Sigmoid colon (tissue), 7 donors: ENCODE measurements around the gene MAP4. TPM values are rescaled to one million over a fixed set of nuclear protein-coding genes. Genes with fewer than 3 reads are reported as not detected.

Experiments used
- DNase-seq: peaks from one replicate; pipeline ENCODE4 v3.0.0-alpha.2; 2019
- H3K27ac ChIP-seq, 4 donors: fragments of 200-600 bp; sonication (generic); one replicate each; pipeline ENCODE4 v1.5.1; 2016 to 2019; ENCODE audit warnings: mild to moderate bottlenecking in 1 of 4
- H3K27me3 ChIP-seq, 3 donors: fragments of 200-600 bp; sonication (generic); one replicate each; pipeline ENCODE4 v1.5.1; 2019; ENCODE audit warnings: mild to moderate bottlenecking in 1 of 3
- H3K36me3 ChIP-seq, 4 donors: fragments of 200-600 bp; sonication (generic); one replicate each; pipeline ENCODE4 v1.5.1; 2016 to 2019
- H3K4me1 ChIP-seq, 4 donors: fragments of 200-600 bp; sonication (generic); one replicate each; pipeline ENCODE4 v1.5.1; 2017 to 2019
- H3K4me3 ChIP-seq, 4 donors: fragments of 200-600 bp; sonication (generic); one replicate each; pipeline ENCODE4 v1.5.1; 2017 to 2019; ENCODE audit warnings: mild to moderate bottlenecking in 2 of 4, moderate library complexity in 1 of 4
- H3K9me3 ChIP-seq, 4 donors: fragments of 200-600 bp in 3 of 4; sonication (generic) in 3 of 4; one replicate each; pipeline versions ENCODE4 v1.5.1 to v1.6.1; 2013 to 2019
- EP300 ChIP-seq, 4 donors: sonication (generic); formaldehyde crosslinking; IDR thresholded peaks; one replicate each; pipeline ENCODE4 v1.6.1; 2017; ENCODE audit warnings: antibody characterized with exemption in 4 of 4
- POLR2A ChIP-seq, 2 donors: fragments of 450-650 bp; IDR thresholded peaks; one replicate each; pipeline ENCODE4 v1.6.1; 2016; ENCODE audit warnings: antibody characterized with exemption in 2 of 2, mild to moderate bottlenecking in 2 of 2, moderate library complexity in 2 of 2
- POLR2AphosphoS5 ChIP-seq, 4 donors: sonication (generic); formaldehyde crosslinking; IDR thresholded peaks; one replicate each; pipeline ENCODE4 v1.6.1; 2017; ENCODE audit warnings: antibody characterized with exemption in 4 of 4
- WGBS, 2 donors: extraction: QIAGEN DNeasy Blood & Tissue Kit; methylation state at CpG; one replicate each; pipeline ENCODE4 v1.1.7; 2013; 5-methylcytosine and 5-hydroxymethylcytosine counted together
- intact Hi-C: fragments of 100-400 bp; cut with DNase I; formaldehyde crosslinking; loops from one replicate; pipeline ENCODE4 v1.15.1; 2023
- polyA plus RNA-seq, 3 donors: library from polyadenylated mRNA; stranded (reverse); fragments of 200-250 nt; gene quantifications; one replicate each; pipeline ENCODE4 v1.2.3, GENCODE V29; 2013
- total RNA-seq, 4 donors: library from RNA; depleted of rRNA; stranded (reverse); fragments of >200 nt; gene quantifications; one replicate each; pipeline ENCODE4 v1.1.0, GENCODE V29; 2016
- TF ChIP-seq, protein P1 (sequence below), 4 experiments: fragments of 450-650 bp in 3 of 4; fragments of 200-600 bp in 1 of 4; IDR thresholded peaks; one replicate each; pipeline ENCODE4 v1.5.1; 2016 to 2019; ENCODE audit warnings: antibody characterized with exemption in 4 of 4, mild to moderate bottlenecking in 3 of 4, moderate library complexity in 2 of 4
- donor health status: healthy with polysubstance abuse.
- donor health status: Bipolar disorder and iron deficiency.
- donor health status: healthy.

MAP4 gene
- total and polyA plus RNA-seq, 7 donors: 41.2 to 266 (median 138) TPM

GRCh38 chr3:47950453-47951169, 65.6 kb downstream of the MAP4 start:
- H3K4me1 ChIP-seq: no peaks in the 10 kb centered on the region
- WGBS, 2 donors: 83 to 89% methylated on average over 5 of the region's 5 CpGs
- intact Hi-C loops: no loop called here

GRCh38 chr3:47949979-47950378, 66.2 kb downstream of the MAP4 start:
- intact Hi-C loops: no loop called here
- Histone ChIP-seq H3K9me3 (no peaks in the 10 kb centered on the region), H3K27me3 (no peaks in the 10 kb centered on the region), H3K27ac (no peak overlapping the region), H3K4me3 (no peak overlapping the region), H3K4me1 (no peaks in the 10 kb centered on the region), H3K36me3 (peaks cover 0 to 3% (median 0%) of the 10 kb centered on the region in 4 donors)
- DNase-seq: no peak
- WGBS, 2 donors: 95% methylated on average over 3 of the region's 3 CpGs
- TF ChIP-seq, protein P1, sequence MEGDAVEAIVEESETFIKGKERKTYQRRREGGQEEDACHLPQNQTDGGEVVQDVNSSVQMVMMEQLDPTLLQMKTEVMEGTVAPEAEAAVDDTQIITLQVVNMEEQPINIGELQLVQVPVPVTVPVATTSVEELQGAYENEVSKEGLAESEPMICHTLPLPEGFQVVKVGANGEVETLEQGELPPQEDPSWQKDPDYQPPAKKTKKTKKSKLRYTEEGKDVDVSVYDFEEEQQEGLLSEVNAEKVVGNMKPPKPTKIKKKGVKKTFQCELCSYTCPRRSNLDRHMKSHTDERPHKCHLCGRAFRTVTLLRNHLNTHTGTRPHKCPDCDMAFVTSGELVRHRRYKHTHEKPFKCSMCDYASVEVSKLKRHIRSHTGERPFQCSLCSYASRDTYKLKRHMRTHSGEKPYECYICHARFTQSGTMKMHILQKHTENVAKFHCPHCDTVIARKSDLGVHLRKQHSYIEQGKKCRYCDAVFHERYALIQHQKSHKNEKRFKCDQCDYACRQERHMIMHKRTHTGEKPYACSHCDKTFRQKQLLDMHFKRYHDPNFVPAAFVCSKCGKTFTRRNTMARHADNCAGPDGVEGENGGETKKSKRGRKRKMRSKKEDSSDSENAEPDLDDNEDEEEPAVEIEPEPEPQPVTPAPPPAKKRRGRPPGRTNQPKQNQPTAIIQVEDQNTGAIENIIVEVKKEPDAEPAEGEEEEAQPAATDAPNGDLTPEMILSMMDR (IDR thresholded peaks at IDR 0.05): no peak
- TF ChIP-seq EP300 (IDR thresholded peaks at IDR 0.05) (no peak), POLR2AphosphoS5 (IDR thresholded peaks at IDR 0.05) (no peak)

More at GRCh38 chr3:47950453-47951169, 65.6 kb downstream of the MAP4 start:
- Histone ChIP-seq H3K27ac (no peak overlapping the region), H3K36me3 (peaks cover 0 to 3% (median 0%) of the 10 kb centered on the region in 4 donors), H3K9me3 (no peaks in the 10 kb centered on the region), H3K27me3 (no peaks in the 10 kb centered on the region), H3K4me3 (no peak overlapping the region)
- DNase-seq: no peak
- TF ChIP-seq, protein P1 (IDR thresholded peaks at IDR 0.05): no peak
- no peak for TF ChIP-seq EP300 (IDR thresholded peaks at IDR 0.05)
- no peak for TF ChIP-seq POLR2AphosphoS5 (IDR thresholded peaks at IDR 0.05)
- TF ChIP-seq POLR2A (IDR thresholded peaks at IDR 0.05): no peak

DNA sequence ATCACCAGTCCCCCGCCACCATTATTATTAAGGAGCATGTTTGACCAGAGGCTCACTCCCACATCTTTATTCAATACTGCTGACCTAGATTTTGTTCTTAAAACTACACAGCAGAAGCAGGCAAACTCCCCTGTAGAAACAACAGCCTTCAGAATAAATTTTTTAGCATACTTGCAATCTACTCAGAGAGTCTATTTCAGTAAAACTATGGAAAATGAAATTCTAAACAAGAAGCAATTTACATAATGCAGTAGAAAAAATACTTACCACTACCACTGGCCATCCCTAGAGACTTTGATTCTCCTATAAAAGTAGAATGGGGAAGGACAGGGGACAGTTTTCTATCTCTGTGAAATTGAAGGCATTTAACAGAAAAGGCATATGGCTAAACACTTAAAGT, 76.0 kb downstream of the MAP4 start:
- H3K4me1 ChIP-seq: peaks cover 0 to 7% (median 0%) of the 10 kb centered on the region in 4 donors
- DNase-seq: no peak
- H3K27me3 ChIP-seq: no peaks in the 10 kb centered on the region
- H3K36me3 ChIP-seq: no peaks in the 10 kb centered on the region
- intact Hi-C loops: no loop called here
- H3K27ac ChIP-seq: no peak overlapping the region
- no peaks in the 10 kb centered on the region for H3K9me3 ChIP-seq
- 98 to 100% methylated on average over 1 of the region's 1 CpG for WGBS, 2 donors
- TF ChIP-seq EP300 (IDR thresholded peaks at IDR 0.05): no peak
- TF ChIP-seq, protein P1 (IDR thresholded peaks at IDR 0.05): no peak
- no peak for TF ChIP-seq POLR2AphosphoS5 (IDR thresholded peaks at IDR 0.05)
- no peak for TF ChIP-seq POLR2A (IDR thresholded peaks at IDR 0.05)
- H3K4me3 ChIP-seq: no peak overlapping the region

DNA sequence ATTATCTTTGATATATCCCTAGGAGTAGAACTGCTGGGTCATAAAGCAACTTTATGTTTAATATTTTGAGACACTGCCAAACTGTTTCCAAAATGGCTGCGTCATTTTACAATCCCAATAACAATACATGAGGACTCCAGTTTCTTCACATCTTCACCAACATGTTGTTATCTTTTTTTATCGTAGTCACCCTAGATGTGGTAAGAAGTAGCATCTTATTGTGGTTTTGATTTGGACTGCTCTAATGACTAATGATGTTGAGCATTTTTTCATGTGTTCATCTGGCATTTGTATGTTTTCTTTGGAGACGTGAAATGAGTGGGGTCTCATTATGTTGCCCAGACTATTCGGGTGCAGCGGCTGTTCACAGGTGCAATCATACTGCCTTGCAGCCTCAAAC, 83.8 kb downstream of the MAP4 start:
- no peaks in the 10 kb centered on the region for H3K27me3 ChIP-seq
- no peak for DNase-seq
- H3K4me3 ChIP-seq: no peak overlapping the region
- peaks cover 0 to 12% (median 0%) of the 10 kb centered on the region in 4 donors for H3K4me1 ChIP-seq
- H3K27ac ChIP-seq: no peak overlapping the region
- 88 to 93% methylated on average over 5 of the region's 5 CpGs for WGBS, 2 donors
- intact Hi-C loops: no loop called here
- TF ChIP-seq POLR2A (IDR thresholded peaks at IDR 0.05) (no peak), EP300 (IDR thresholded peaks at IDR 0.05) (no peak), POLR2AphosphoS5 (IDR thresholded peaks at IDR 0.05) (no peak)
- TF ChIP-seq, protein P1 (IDR thresholded peaks at IDR 0.05): no peak
- H3K9me3 ChIP-seq: no peaks in the 10 kb centered on the region
- H3K36me3 ChIP-seq: peaks cover 0 to 9% (median 6%) of the 10 kb centered on the region in 4 donors
